ENCODE results near the gene MPHOSPH10.

GRCh38 chr2:71156573-71156972, 26.1 kb downstream of the MPHOSPH10 start:
- TF ChIP-seq CTCF (conservative IDR thresholded peaks at IDR 0.05; ENCODE audit: low read length) (no peak), EZH2phosphoT487 (IDR thresholded peaks at IDR 0.05; ENCODE audit: borderline replicate concordance) (no peak)
